ENCODE results near the gene NDUFA9. TPM values are rescaled to one million over a fixed set of nuclear protein-coding genes. Genes with fewer than 3 reads are reported as not detected.

NDUFA9 gene
- total and polyA plus RNA-seq, 9 of the 15 experiments (the other 6 are each of a cell fraction or from before 2014, with no cell fraction given), result 54.8 to 331 (median 108) TPM

DNA sequence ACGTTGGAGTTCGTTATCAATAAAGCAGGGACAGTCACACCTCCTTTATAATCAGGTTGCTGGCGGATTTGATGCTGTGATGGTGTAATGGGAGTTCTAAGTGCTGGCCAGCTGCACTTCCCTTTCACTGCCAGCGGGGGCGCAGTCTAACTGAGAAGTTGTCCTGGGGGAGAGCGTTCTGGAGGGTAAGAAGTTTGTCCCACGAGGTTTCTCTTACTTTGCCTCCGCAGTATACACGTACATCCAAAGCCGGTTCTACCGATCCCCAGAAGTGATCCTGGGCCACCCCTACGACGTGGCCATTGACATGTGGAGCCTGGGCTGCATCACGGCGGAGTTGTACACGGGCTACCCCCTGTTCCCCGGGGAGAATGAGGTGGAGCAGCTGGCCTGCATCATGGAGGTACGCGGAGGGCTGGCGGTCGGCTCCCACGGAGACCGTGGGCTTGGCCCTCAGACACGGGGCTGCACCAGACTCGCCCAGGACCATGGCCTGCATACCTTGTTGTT, 44.2 kb upstream of the NDUFA9 start (continued):
- no peak for TF ChIP-seq CHD1 (IDR thresholded peaks at IDR 0.05; ENCODE audit: low read length)
- TF ChIP-seq RBFOX2 (IDR thresholded peaks at IDR 0.05; ENCODE audit: low read depth, low read length), result peak; percentile 55
- no peak for TF ChIP-seq ATF2 (CRISPR knock-in tag; IDR thresholded peaks at IDR 0.05)
- TF ChIP-seq CXXC5 (CRISPR knock-in tag; IDR thresholded peaks at IDR 0.05), result peak; percentile 68
- TF ChIP-seq TEAD4 (IDR thresholded peaks at IDR 0.05; ENCODE audit: low read length), result no peak
- no peak for TF ChIP-seq TEAD4 (CRISPR knock-in tag; IDR thresholded peaks at IDR 0.05; ENCODE audit: borderline replicate concordance)
- TF ChIP-seq, protein P1, sequence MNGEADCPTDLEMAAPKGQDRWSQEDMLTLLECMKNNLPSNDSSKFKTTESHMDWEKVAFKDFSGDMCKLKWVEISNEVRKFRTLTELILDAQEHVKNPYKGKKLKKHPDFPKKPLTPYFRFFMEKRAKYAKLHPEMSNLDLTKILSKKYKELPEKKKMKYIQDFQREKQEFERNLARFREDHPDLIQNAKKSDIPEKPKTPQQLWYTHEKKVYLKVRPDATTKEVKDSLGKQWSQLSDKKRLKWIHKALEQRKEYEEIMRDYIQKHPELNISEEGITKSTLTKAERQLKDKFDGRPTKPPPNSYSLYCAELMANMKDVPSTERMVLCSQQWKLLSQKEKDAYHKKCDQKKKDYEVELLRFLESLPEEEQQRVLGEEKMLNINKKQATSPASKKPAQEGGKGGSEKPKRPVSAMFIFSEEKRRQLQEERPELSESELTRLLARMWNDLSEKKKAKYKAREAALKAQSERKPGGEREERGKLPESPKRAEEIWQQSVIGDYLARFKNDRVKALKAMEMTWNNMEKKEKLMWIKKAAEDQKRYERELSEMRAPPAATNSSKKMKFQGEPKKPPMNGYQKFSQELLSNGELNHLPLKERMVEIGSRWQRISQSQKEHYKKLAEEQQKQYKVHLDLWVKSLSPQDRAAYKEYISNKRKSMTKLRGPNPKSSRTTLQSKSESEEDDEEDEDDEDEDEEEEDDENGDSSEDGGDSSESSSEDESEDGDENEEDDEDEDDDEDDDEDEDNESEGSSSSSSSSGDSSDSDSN (IDR thresholded peaks at IDR 0.05; ENCODE audit: borderline replicate concordance in 1 of 2, low read depth in 2 of 2, low read length in 2 of 2), result 0 out of 4 replicates have a peak, but pooled peaks of 1 of the 2 experiments have one; percentile 29
- TF ChIP-seq RBM39 (optimal IDR thresholded peaks at IDR 0.05; ENCODE audit: low read depth, low read length), result peak; percentile 60
- TF ChIP-seq VEZF1 (CRISPR knock-in tag; IDR thresholded peaks at IDR 0.05), result no peak
- peak in 1 of 2 experiments; percentile 59; a peak in 1 of 4 replicates for TF ChIP-seq HDAC1 (IDR thresholded peaks at IDR 0.05)
- no peak for TF ChIP-seq NONO (IDR thresholded peaks at IDR 0.05; ENCODE audit: low read depth in 2 of 2, low read length in 1 of 2)
- TF ChIP-seq CTBP1 (IDR thresholded peaks at IDR 0.05; ENCODE audit: borderline replicate concordance), result peak; percentile 43; the same call in 1 of the 2 replicates
- TF ChIP-seq ZNF57 (CRISPR knock-in tag; IDR thresholded peaks at IDR 0.05), result no peak
- TF ChIP-seq, protein P2, sequence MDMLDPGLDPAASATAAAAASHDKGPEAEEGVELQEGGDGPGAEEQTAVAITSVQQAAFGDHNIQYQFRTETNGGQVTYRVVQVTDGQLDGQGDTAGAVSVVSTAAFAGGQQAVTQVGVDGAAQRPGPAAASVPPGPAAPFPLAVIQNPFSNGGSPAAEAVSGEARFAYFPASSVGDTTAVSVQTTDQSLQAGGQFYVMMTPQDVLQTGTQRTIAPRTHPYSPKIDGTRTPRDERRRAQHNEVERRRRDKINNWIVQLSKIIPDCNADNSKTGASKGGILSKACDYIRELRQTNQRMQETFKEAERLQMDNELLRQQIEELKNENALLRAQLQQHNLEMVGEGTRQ (CRISPR knock-in tag; IDR thresholded peaks at IDR 0.05), result no peak
- TF ChIP-seq MXI1 (IDR thresholded peaks at IDR 0.05; ENCODE audit: low read depth, low read length), result no peak
- no peak for TF ChIP-seq NFXL1 (CRISPR knock-in tag; IDR thresholded peaks at IDR 0.05)
- no peak for TF ChIP-seq SMARCC2 (IDR thresholded peaks at IDR 0.05; ENCODE audit: low read depth)
- TF ChIP-seq RBBP5 (IDR thresholded peaks at IDR 0.05; ENCODE audit: borderline replicate concordance, insufficient read depth, low read length, poor library complexity, severe bottlenecking), result peak; percentile 67
- no peak for TF ChIP-seq SNRNP70 (optimal IDR thresholded peaks at IDR 0.05; ENCODE audit: low read depth, low read length)
- TF ChIP-seq PURB (CRISPR knock-in tag; IDR thresholded peaks at IDR 0.05; ENCODE audit: low read depth), result no peak
- TF ChIP-seq TFAP4 (CRISPR knock-in tag; IDR thresholded peaks at IDR 0.05; ENCODE audit: borderline replicate concordance), result peak; percentile 67; the same call in 1 of the 2 replicates
